GM21723 (cell line): Measurements from ENCODE around the gene ATXN7.

Experiments used
- ATAC-seq: cut with Tn5 transposase; IDR thresholded peaks from one replicate; pipeline ENCODE4 v1.9.1; 2021; ENCODE audit warnings: mild to moderate bottlenecking, moderate library complexity; ENCODE audit not compliant: unreplicated experiment

ATXN7 gene

GRCh38 chr3:63862804-63863149 lies 890 bp upstream of the ATXN7 start:
- ATAC-seq: peak; percentile 10

GRCh38 chr3:63864008-63864964 lies 619 bp downstream of the ATXN7 start:
- ATAC-seq: peak; percentile 47

GRCh38 chr3:63864965-63865327 lies 1.3 kb downstream of the ATXN7 start:
- no peak for ATAC-seq

DNA sequence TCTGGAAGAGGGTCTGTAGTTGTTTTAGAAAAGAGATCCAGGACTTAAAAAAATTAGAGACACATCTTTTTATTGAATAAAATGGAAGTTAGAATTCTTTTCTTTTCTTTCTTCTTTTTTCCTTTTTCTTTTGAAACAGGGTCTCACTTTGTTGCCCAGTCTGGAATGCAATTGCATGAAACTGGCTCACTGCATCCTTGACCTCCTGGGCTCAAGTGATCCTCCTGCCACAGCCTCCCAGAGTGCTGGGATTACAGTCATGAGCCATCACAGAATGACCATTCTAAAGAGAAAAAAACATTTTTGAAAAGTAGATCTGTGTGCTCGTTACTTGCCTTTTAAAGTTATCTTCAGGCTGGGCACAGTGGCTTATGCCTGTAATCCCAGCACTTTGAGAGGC lies 3.6 kb downstream of the ATXN7 start:
- no peak for ATAC-seq

GRCh38 chr3:63869940-63870614 lies 6.4 kb downstream of the ATXN7 start:
- no peak for ATAC-seq

- no peak for ATAC-seq
These were observed 6.9 kb downstream of the ATXN7 start for GRCh38 chr3:63870615-63871005.

DNA sequence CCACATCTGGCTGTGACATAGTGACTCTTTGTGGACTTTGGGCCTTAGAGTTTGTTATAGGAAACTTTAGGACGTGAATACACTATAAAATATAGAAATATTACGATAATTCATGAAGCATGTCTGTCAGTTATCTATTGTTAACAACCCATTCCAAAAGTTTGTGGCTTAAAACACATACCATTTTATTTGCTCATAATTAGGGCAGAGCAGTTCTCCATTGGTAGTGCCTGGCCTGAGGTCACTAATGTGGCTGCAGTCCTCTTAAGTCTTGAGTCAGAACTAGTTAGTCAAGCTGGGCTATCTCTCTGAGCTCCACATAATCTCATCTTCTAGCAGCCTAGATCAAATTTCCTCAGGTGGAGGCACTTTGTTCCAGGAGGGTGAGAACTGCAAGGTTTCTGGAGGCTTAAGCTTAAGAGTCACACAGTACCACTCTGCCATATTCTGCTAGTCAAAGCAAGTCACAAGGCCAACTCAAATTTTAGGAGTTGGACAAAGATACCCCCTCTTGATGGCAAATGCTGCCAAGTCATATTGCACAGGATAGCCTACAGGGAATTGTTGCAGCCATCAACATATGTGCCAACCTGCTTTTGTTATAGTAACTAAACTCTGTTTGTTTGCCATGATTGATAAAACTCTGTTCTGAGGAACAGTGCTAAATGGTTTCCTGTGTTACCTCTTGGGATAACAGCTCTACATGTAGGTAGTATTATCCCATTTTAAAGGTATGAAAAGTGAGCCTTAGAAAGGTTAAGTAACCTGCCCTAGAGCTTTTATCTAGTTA lies 8.7 kb downstream of the ATXN7 start:
- ATAC-seq: no peak

DNA sequence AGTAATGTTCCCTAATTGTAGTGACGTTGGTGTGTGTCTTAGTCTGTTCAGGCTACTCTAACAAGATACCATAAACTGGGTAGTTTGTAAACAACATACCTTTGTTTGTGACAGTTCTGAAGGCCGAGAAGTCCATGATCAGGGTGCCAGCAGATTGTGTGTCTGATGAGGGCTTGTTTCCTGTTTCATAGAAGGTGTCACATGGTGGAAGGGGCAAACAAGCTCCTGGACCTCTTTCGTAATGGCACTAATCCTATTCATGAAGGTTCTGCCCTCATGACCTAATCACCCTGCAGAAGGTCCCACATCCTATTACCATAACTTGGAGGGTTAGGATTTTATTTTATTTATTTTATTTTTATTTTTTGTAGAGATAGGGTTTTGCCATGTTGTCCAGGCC lies 11.1 kb downstream of the ATXN7 start:
- ATAC-seq: no peak

GRCh38 chr3:63875510-63875909 lies 11.8 kb downstream of the ATXN7 start:
- no peak for ATAC-seq

- no peak for ATAC-seq
These were observed 12.6 kb downstream of the ATXN7 start for GRCh38 chr3:63876260-63876659.

DNA sequence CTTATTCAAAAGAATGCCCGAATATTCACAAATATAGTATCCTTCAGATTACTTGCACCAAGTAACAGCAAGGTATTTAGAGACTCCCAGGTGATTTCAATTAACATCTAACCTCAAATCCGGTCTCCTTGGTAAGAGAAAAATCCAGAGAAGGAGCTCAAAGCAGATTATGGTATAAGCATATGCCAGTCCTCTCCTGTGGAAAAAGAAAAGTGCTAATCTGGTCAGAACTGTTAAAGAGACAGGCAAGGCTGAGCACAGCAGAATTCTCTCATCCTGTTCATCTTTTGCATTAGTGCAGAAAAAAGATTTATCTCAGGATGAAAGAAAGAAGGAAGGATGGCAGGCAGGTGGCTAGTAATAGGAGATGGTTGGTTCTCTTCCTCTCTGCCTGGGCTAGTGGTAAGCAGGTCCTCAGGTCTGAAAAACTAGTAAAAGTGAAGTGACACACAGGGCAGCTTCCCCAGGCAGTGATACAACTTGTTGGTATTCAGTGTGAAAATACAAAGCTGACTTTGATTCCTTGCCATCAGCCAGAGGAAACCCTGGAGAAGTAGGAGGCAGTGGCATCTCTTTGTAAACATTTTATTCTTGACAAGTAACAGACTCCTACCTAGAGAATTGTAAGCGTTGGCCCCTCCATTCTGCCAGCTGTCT lies 14.2 kb downstream of the ATXN7 start:
- ATAC-seq: no peak

DNA sequence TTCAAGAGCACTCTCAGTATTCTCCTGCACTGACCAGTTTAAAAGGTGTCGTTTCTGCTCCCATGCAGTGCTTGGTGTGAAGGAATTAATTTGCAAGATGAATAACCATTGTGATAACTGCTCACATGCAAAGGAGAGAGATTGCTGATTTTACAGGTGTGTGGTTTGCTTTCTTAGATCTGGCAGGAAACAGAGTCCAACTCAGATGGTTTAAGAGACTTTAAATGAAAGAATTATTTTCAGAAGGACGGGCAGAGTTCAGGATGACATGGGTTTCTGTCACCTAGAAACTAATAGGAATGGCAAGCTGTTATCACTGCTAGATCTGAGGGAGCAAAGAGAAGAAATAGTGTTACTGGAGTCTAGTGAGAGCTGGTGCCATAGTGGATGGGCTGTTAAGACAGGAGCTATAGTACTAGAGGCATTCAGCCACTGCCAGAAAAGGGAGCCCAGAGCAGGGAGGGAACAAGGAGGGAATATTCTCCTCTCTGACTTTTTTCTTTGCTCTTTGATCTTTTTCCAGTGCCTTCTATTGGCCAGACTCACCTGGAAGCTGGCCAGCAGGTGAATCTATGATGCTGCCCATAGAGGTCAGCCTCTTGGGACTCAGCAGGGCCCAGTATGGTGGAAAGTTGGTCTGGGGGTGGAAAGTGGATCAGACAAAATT lies 14.9 kb downstream of the ATXN7 start:
- ATAC-seq: no peak

DNA sequence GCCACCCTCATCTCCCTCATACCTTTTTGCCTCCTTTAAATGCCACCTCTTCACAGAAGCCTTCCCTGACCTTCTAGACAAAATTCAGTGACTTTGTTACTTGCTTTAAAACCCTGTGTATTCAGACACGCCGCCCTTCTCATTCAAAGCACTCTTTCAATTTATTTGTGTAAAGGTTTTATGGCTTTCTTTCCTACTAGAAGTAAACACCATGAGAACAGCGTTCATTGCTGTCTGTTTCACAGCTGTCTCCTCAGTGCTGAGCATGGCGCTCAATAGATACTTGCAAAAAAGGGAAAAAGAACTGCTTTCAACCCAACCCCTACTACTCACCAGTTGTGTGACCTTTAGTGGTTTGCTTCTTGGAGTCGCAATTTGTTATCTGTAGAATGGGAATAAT lies 17.0 kb downstream of the ATXN7 start:
- no peak for ATAC-seq

GRCh38 chr3:63886858-63887257 lies 23.2 kb downstream of the ATXN7 start:
- no peak for ATAC-seq

- no peak for ATAC-seq
These were observed 27.9 kb downstream of the ATXN7 start for GRCh38 chr3:63891518-63891917.

DNA sequence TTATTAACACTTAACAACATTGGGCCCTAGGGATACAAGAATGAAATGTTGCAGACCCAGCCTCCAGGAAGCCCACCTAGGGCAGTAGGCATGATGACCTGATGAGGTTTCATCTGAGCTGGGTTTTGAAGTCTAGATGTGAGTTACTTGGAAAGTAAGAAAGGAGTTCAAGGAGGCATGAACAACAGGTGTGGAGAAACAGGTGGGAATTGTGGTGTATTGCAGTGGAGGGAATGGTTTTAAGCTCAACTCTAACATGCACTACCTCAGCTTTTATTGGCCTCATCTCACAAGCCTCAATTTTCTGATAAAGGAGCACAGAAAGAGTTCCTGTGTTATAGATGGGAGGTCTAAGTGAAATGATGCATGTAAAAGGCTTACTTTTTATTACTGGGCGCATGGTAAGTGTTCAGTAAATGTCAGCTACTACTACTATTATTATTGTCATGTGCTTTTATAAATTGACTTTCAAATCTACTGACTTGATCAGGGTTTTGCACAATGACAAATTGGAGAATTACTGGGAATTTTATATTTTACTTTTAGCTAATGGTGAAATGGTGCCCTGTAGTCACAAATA lies 29.2 kb downstream of the ATXN7 start:
- no peak for ATAC-seq

- no peak for ATAC-seq
These were observed 31.9 kb downstream of the ATXN7 start for GRCh38 chr3:63895422-63896189.

DNA sequence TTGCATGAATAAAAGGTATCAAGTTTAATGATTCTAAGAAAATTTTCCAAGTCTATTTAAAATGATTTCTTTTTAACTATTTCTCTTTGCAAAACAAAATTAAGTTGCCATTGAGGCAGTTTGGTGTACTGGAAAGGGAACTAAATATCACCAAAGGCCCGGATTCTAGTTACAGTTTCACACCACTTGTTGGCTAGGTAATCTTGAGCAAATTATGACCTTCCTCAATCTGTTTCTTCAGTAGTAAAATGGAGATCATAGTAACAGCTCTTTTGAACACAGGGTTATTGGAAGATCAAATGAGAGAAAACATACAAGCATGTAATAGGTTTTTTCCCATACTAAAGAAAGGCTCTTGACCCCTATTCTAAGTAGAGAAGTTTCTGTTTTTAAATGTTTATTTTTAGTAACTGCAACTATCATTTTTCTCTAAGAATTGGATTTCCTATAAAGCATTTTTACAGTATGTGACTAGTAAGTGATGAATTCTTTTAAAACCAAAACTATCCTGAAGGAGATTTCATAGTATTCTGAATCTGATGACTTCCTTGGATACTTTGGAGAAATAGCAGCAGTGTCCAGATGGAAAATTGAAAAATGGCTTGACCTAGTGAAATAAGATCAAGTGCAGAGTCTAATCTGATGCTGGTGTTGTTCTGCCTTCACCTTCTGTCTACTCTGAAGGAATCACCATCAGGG lies 32.8 kb downstream of the ATXN7 start:
- peak; percentile 77 for ATAC-seq

DNA sequence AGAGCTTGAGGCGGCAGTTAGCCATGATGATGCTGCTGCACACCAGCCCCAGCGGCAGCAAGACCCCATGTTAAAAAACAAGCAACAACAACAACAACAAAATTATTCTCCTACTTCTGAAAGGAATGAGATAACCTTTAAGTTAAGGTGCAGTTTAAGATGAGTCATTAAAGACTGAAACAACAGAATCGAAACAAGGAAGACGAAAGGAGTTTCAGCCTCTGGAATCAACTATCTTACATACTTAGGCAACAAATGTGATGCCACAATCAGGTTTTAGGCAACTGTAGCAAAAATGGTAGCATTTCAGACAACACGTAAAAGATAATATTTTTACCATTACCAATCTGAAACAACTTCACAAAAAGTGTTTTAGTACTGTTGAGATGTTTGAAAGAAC lies 36.3 kb downstream of the ATXN7 start:
- no peak for ATAC-seq
